Neural cell (in vitro differentiated cells): ENCODE results near the gene SLMAP. TPM values are rescaled to one million over a fixed set of nuclear protein-coding genes. Genes with fewer than 3 reads are reported as not detected.

Experiments used
- H2AFZ ChIP-seq: fragments of 200-600, 300-800 bp; sonication (generic), shearing (Covaris generic); 2 replicates; pipeline ENCODE4 v1.6.0; 2014; ENCODE audit warnings: low read depth, mild to moderate bottlenecking, antibody characterized with exemption, low read length, moderate library complexity
- H3F3A ChIP-seq: fragments of 200-600 bp; shearing (Covaris generic); 2 replicates; pipeline ENCODE4 v1.6.1; 2016; ENCODE audit warnings: mild to moderate bottlenecking, moderate library complexity, mixed read lengths, antibody characterized with exemption, low read length; ENCODE audit not compliant: insufficient read depth, poor library complexity, severe bottlenecking
- H3K27ac ChIP-seq: fragments of 200-600, 300-800 bp; sonication (generic), shearing (Covaris generic); 2 replicates; pipeline ENCODE4 v1.5.1; 2014; ENCODE audit warnings: mild to moderate bottlenecking, low read length, moderate library complexity
- H3K27me3 ChIP-seq: fragments of 300-800, 200-600 bp; sonication (generic), shearing (Covaris generic); 2 replicates; pipeline ENCODE4 v1.6.0; 2014; ENCODE audit warnings: mild to moderate bottlenecking, low read depth, low read length, moderate library complexity; ENCODE audit not compliant: insufficient read depth
- H3K36me3 ChIP-seq: fragments of 300-800, 200-600 bp; sonication (generic), shearing (Covaris generic); 2 replicates; pipeline ENCODE4 v1.5.1; 2014; ENCODE audit warnings: mild to moderate bottlenecking, antibody characterized with exemption, low read length, moderate library complexity; ENCODE audit not compliant: insufficient read depth
- H3K4me2 ChIP-seq: fragments of 300-800, 200-600 bp; sonication (generic), shearing (Covaris generic); 2 replicates; pipeline ENCODE4 v1.6.0; 2014; ENCODE audit warnings: mild to moderate bottlenecking, low read length
- H3K4me3 ChIP-seq: fragments of 300-800, 200-600 bp; sonication (generic), shearing (Covaris generic); 2 replicates; pipeline ENCODE4 v1.5.1; 2014; ENCODE audit warnings: mild to moderate bottlenecking, low read length, moderate library complexity
- H3K79me2 ChIP-seq: fragments of 200-600 bp; shearing (Covaris generic); replicated peaks from 2 replicates; pipeline ENCODE4 v1.6.0; 2014; ENCODE audit warnings: mild to moderate bottlenecking, low read length, moderate library complexity; ENCODE audit not compliant: insufficient read depth
- H3K9ac ChIP-seq: fragments of 300-800, 200-600 bp; sonication (generic), shearing (Covaris generic); 2 replicates; pipeline ENCODE4 v1.6.1; 2016; ENCODE audit warnings: mild to moderate bottlenecking, low read length, mixed read lengths
- H3K9me2 ChIP-seq: fragments of 200-600 bp; shearing (Covaris generic); 2 replicates; pipeline ENCODE4 v1.6.1; 2016; ENCODE audit warnings: mild to moderate bottlenecking, low read length, mixed read lengths; ENCODE audit not compliant: insufficient read depth
- H3K9me3 ChIP-seq: fragments of 200-600, 300-800 bp; sonication (generic), shearing (Covaris generic); 2 replicates; pipeline ENCODE4 v1.6.1; 2016; ENCODE audit warnings: mild to moderate bottlenecking, mixed run types, low read length, moderate library complexity, mixed read lengths
- H4K20me1 ChIP-seq: fragments of 200-600 bp; shearing (Covaris generic); 2 replicates; pipeline ENCODE4 v1.6.1; 2016; ENCODE audit warnings: mild to moderate bottlenecking, mixed run types; ENCODE audit not compliant: insufficient read depth
- CTCF ChIP-seq: fragments of 450-650 bp; IDR thresholded peaks from 2 replicates; pipeline ENCODE4 v1.5.1; 2014; ENCODE audit warnings: antibody characterized with exemption, mild to moderate bottlenecking, moderate library complexity; ENCODE audit not compliant: poor library complexity, severe bottlenecking
- EP300 ChIP-seq: fragments of 450-650 bp; conservative IDR thresholded peaks from 2 replicates; pipeline ENCODE4 v1.6.1; 2014; ENCODE audit warnings: antibody characterized with exemption, mild to moderate bottlenecking, moderate library complexity; ENCODE audit not compliant: poor library complexity, severe bottlenecking
- EZH2 ChIP-seq: fragments of 200-600, 300-800 bp; shearing (Covaris generic), sonication (generic); IDR thresholded peaks from 2 replicates; pipeline ENCODE4 v1.6.1; 2014; ENCODE audit warnings: antibody characterized with exemption, low read length, borderline replicate concordance, mild to moderate bottlenecking; ENCODE audit not compliant: insufficient read depth, poor library complexity, severe bottlenecking
- MXI1 ChIP-seq: fragments of 450-650 bp; conservative IDR thresholded peaks from 2 replicates; pipeline ENCODE4 v1.6.1; 2014; ENCODE audit warnings: antibody characterized with exemption, mild to moderate bottlenecking; ENCODE audit not compliant: poor library complexity, severe bottlenecking
- POLR2AphosphoS5 ChIP-seq: IDR thresholded peaks from 2 replicates; pipeline ENCODE4 v1.6.1; 2012
- RAD21 ChIP-seq: fragments of 450-650 bp; conservative IDR thresholded peaks from 2 replicates; pipeline ENCODE4 v1.6.1; 2014; ENCODE audit warnings: antibody characterized with exemption, mild to moderate bottlenecking, moderate library complexity
- SMC3 ChIP-seq: fragments of 450-650 bp; conservative IDR thresholded peaks from 2 replicates; pipeline ENCODE4 v1.6.1; 2014; ENCODE audit warnings: antibody characterized with exemption, mild to moderate bottlenecking, moderate library complexity; ENCODE audit not compliant: poor library complexity
- TAF1 ChIP-seq: IDR thresholded peaks from 2 replicates; pipeline ENCODE4 v1.6.1; 2012; ENCODE audit warnings: low read depth
- polyA plus RNA-seq: library from polyadenylated mRNA; depleted of rRNA; stranded (reverse); fragments of >200 nt; gene quantifications from 2 replicates; pipeline ENCODE4 v1.2.3, GENCODE V29; 2014
- TF ChIP-seq, protein P1 (sequence below): IDR thresholded peaks from 2 replicates; pipeline ENCODE4 v1.6.1; 2012; ENCODE audit warnings: borderline replicate concordance

Gene SLMAP
- polyA plus RNA-seq, 1 donor from 2014 or later = 42.1 TPM

- TF ChIP-seq EZH2 (no peak), SMC3 (no peak), RAD21 (no peak), POLR2AphosphoS5 (no peak), TAF1 (no peak), CTCF (no peak), EP300 (no peak), MXI1 (no peak)
- TF ChIP-seq, protein P1, sequence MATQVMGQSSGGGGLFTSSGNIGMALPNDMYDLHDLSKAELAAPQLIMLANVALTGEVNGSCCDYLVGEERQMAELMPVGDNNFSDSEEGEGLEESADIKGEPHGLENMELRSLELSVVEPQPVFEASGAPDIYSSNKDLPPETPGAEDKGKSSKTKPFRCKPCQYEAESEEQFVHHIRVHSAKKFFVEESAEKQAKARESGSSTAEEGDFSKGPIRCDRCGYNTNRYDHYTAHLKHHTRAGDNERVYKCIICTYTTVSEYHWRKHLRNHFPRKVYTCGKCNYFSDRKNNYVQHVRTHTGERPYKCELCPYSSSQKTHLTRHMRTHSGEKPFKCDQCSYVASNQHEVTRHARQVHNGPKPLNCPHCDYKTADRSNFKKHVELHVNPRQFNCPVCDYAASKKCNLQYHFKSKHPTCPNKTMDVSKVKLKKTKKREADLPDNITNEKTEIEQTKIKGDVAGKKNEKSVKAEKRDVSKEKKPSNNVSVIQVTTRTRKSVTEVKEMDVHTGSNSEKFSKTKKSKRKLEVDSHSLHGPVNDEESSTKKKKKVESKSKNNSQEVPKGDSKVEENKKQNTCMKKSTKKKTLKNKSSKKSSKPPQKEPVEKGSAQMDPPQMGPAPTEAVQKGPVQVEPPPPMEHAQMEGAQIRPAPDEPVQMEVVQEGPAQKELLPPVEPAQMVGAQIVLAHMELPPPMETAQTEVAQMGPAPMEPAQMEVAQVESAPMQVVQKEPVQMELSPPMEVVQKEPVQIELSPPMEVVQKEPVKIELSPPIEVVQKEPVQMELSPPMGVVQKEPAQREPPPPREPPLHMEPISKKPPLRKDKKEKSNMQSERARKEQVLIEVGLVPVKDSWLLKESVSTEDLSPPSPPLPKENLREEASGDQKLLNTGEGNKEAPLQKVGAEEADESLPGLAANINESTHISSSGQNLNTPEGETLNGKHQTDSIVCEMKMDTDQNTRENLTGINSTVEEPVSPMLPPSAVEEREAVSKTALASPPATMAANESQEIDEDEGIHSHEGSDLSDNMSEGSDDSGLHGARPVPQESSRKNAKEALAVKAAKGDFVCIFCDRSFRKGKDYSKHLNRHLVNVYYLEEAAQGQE = no peak
- no peaks in the 10 kb centered on the region for H3K36me3 ChIP-seq
- no peaks in the 10 kb centered on the region for H3F3A ChIP-seq
- no peaks in the 10 kb centered on the region for H3K9me2 ChIP-seq
- H4K20me1 ChIP-seq = no peaks in the 10 kb centered on the region
- H3K27ac ChIP-seq = no peak overlapping the region
- H3K27me3 ChIP-seq = no peaks in the 10 kb centered on the region
- no peaks in the 10 kb centered on the region for H3K9me3 ChIP-seq
- H3K4me3 ChIP-seq = no peak overlapping the region
- no peak overlapping the region for H3K4me2 ChIP-seq
- no peak overlapping the region for H3K9ac ChIP-seq
- H3K79me2 ChIP-seq = no peaks in the 10 kb centered on the region
- H2AFZ ChIP-seq = no peak overlapping the region
Observed at GRCh38 chr3:57928511-57928910, 172.4 kb downstream of the SLMAP start.

DNA sequence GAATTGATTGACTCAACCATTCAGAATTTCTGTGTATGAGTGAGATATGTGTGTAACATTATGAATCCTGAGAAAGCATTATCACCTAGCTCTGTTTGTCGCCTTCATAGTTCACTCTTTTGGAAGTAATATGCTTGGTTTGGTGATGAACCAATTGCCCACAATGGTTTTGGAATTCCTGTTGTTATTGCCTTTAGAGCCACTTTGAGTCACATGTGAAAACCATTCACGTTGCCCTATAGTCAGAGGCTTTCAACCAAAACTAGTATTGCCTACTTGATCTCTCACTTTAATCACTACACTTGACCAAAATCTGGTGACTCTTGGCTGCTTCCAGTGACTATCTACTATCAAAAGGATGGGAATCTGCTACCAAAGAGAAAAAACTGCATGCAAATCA lies 173.9 kb downstream of the SLMAP start:
- TF ChIP-seq SMC3 (no peak), EZH2 (no peak), MXI1 (no peak), EP300 (no peak), TAF1 (no peak), POLR2AphosphoS5 (no peak), RAD21 (no peak), CTCF (no peak)
- TF ChIP-seq, protein P1 = no peak
- no peak overlapping the region for H3K4me3 ChIP-seq
- H4K20me1 ChIP-seq = no peaks in the 10 kb centered on the region
- H3K9me2 ChIP-seq = no peaks in the 10 kb centered on the region
- H2AFZ ChIP-seq = no peak overlapping the region
- H3K27me3 ChIP-seq = no peaks in the 10 kb centered on the region
- no peaks in the 10 kb centered on the region for H3K9me3 ChIP-seq
- H3K79me2 ChIP-seq = no peaks in the 10 kb centered on the region
- no peak overlapping the region for H3K9ac ChIP-seq
- no peaks in the 10 kb centered on the region for H3K36me3 ChIP-seq
- no peak overlapping the region for H3K27ac ChIP-seq
- H3F3A ChIP-seq = no peaks in the 10 kb centered on the region
- H3K4me2 ChIP-seq = no peak overlapping the region
